HT-29 (cell line): ENCODE data around the gene MGAT4C. TPM values are rescaled to one million over a fixed set of nuclear protein-coding genes. Genes with fewer than 3 reads are reported as not detected.
"Not testable (repeated sequence)": the region's sequence is repeated elsewhere in the genome, so short reads cannot be mapped to it uniquely, and the experiment has no call there.

Experiments used
- DNase-seq: peaks from one replicate; pipeline ENCODE4 v3.0.0-alpha.2; 2015; ENCODE audit warnings: low spot score
- total RNA-seq: library from RNA; depleted of rRNA; stranded (reverse); fragments of >200 nt; shearing (Covaris generic); gene quantifications from 2 replicates; pipeline ENCODE4 v1.2.3, GENCODE V29; 2014; rRNA removed

The MGAT4C gene
- not detected in 2 replicates for total RNA-seq

DNA sequence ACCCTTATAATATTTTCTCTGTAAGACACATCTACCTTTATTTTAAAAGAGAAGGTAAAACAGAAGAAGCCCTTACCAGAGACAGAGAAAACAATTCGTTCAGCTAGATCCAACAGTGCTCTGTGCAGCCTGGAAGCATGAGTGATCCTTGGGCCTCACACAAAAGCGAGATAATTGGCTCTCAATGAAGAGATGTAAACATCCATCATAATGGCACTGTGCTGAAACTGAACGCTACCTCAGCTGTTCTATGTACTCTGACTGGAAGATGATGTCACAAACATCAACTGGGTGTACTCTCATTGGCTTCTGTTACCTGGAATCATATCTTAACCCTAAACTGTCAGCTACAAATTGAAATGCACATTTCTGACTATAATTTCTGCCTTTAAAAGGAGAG lies at the start of gene MGAT4C:
Gene MGAT4C (minus strand): TSS at position 229 of the 400 bp plus-strand sequence.
- no peak for DNase-seq

DNA sequence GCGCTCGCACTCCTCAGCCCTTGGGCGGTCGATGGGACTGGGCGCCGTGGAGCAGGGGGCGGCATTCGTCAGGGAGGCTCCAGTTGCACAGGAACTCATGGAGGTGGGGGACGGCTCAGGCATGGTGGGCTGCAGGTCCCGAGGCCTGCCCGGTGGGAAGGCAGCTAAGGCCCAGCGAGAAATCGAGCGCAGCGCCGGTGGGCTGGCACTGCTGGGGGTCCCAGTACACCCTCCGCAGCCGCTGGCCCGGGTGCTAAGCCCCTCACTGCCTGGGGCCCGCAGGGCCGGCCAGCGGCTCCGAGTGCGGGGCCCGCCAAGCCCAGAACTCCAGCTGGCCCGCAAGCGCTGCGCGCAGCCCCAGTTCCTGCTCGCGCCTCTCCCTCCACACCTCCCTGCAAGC lies 40.2 kb upstream of the MGAT4C start:
- DNase-seq, result not testable (repeated sequence)

DNA sequence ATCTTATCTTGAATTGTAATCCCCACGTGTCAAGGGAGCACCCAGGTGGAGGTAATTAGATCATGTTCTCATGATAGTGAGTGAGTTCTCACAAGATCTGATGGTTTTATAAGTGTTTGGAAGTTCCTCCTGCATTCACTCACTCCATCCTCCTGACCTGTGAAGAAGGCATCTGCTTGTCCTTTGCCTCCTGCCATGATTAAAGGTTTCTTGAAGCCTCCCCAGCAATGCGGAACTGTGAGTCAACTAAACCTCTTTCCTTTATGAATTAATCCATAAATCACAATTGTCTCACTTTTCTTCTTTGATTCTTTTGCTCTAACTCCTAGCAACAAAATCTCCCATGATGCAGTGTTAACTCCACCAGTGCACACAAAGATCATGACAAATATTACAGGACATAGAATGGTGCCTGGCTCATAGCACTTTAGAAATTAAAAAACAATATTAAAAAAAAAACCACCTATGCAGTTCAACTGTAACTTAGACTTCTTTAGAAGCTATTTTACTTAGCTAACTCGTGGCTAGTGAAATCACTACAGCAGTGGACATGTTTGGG lies 37.6 kb upstream of the MGAT4C start:
- DNase-seq, result no peak

DNA sequence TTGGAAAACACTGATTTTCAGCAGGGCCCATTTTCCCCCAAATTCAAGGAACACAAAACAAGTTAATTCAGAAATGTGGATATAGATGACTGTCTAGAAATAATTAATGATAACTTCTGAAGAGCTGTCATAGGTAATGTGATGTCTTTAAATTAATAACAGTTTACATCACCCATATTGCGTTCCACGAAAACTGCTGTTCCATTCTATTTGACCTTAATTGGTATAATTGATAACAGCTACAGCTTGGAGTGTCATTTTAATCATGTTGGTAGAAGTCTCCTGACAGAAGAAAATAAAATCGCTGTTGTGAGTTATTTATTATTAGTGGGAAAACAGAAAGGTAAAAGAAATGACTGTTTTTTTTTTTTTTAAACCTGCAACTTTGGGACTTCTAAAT lies 36.3 kb upstream of the MGAT4C start:
- DNase-seq, result no peak

DNA sequence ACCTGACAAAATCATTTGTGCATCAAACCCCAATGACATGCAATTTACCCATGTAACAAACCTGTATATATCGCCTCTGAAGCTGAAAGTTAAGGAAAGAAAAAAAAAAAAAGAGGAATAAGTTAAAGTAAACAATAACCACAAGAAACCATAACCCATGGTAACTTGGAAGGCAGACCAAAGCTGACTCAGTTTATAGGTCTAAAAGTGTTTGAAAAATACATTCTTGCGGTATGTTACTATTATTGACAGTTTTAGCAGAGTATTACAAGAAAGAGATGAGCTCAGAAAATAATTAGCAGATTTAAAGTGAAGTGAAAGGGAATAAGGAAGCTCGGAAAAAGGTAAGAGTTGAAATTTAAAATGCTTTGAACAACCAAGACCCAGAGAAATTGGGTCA lies 34.4 kb upstream of the MGAT4C start:
- DNase-seq, result no peak

DNA sequence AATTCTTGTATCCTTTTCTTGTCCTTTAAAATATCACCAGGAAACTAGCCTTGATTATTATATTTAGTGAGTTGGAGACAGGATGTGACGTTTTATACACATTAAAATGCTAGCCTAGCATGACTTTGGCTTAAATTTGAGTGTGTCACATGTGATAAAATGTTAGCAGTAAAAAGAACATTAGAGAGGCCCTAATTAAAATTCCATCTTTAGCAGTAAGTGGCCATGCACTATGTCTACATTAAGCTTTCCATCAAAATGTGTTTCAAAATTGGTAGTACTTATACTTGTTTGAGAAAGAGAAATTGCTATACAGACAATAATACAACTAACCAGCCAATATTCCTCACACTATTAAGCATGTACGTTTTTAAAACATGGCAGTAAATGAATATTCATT lies 29.9 kb upstream of the MGAT4C start:
- DNase-seq, result no peak

DNA sequence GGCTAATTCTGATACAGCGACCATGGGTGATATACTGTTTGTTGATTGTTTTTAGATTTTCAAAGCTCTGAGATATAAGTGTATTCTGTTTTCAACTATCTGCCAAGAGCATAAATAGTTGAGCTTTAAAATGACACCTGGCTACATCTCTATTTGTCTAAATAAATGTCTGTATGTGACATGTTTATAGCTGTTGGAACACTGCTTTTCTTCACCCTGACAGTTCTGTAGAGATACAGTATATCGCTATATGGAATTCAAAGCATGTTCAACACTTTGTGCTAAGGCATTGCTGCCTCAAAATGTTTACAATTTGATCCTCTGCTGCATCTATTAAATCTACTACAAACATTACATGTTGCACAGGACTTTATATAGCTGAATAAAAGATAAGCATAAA lies 27.4 kb upstream of the MGAT4C start:
- DNase-seq, result no peak

DNA sequence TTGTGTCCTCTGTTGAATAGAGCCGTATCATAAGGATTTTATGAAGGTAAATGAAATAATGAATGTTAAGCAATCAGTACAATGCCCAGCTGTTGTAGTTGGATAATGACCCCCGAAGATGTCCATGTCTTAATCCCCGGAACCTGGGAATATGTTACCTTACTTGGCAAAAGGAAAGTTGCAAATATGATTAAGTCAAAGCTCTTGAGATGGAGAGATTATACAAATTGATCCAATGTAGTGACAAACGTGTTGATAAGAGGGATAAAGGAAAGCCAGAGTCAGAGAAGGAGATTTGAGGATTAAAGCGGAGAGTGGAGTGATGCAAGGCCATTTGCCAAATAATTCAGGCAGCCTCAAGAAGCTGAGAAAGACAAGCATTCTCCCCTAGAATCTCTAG lies 19.2 kb upstream of the MGAT4C start:
- no peak for DNase-seq

DNA sequence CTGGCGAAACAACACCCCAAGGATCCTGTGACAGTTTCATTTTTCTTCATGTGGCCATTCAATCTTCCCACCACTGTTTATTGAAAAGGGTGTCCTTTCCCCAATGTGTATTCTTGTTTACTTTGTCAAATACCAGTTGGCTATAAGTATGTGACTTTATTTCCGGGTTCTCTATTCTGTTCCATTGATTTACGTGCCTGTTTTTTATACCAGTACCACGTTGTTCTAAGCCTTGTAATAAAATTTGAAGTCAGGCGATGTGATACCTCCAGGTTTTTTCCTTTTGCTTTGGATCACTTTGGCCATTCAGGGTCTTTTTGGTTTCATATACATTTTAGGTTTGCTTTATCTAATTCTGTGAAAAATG lies 9.1 kb upstream of the MGAT4C start:
- DNase-seq, result no peak

DNA sequence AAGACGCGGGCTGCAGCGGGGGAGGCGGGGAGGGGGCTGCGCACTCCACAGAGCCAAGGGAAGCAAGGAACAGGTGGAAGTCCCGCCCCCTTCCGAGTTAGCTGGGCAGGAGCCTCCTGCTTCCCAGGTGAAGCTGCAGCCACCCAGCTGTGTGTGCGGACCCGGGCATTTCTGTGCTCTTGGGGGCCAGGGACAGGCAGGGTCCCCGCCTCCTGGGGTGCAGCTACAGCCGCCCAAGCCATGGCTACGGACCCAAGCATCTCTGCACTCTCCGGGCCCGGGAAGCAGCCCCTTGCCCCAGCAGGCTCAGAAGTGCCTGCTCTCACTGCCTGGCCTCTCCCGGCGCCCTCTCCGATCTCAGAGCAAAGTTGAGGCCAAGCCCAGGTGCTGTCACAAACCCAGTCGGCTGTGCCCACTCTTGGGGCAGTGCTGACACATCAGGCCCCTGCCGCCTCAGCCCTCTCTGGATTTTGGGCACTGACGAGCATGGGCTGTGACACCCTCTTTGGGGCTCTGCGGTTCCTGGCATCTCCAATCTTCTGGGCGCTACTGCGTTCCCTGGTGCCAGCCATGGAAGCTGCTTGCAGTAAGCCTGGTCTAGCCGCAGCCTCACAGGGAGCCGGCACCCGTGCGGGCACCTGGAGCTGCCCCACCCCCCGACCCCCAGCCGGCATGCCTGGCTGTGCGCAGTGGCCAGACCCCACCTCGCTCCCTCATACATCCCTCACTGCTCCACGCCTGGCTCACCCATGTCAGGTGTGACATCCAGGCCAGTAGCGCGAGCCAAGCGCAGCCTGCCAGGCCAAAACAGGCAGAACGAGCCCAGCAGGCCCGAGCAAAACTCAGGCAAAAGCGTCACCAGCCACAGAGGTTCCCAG lies 8.5 kb upstream of the MGAT4C start:
- no peak for DNase-seq

DNA sequence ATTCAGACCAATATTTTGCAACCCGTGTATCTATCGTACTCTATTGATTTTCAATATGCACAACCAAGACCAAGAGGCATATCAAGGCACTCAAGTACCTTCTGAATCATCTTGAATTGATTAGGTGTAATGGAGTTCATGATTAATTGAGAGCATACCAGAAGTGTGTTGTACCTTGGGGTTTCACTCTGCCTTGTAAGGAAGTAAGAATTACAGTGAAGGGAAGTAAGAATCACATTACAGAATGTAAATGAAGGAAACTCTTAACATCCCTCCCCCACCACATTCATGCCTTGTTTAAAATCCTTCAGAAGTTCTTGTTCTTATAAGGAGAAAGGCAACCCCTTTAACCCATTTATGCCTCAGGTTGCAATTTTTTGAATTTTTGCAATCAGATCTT lies 5.4 kb upstream of the MGAT4C start:
- DNase-seq, result no peak

DNA sequence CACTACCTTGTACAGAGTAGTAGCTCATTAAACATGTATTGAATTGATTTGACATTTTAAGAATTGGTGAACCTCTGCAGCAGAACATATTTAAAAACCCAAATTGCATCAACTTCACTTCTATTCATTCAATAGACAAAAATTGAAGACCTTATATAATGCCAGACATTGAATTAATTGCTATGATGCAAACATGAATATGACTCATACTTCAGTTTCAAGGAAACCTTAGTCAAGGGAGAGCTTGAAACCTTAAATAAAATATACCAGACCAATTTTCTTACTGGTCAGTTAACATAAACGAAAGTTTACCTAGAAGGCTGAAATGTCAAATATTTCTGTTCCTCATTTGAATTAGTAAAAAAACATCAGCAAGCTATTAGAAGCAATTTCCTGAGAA lies 5.0 kb upstream of the MGAT4C start:
- DNase-seq, result no peak

DNA sequence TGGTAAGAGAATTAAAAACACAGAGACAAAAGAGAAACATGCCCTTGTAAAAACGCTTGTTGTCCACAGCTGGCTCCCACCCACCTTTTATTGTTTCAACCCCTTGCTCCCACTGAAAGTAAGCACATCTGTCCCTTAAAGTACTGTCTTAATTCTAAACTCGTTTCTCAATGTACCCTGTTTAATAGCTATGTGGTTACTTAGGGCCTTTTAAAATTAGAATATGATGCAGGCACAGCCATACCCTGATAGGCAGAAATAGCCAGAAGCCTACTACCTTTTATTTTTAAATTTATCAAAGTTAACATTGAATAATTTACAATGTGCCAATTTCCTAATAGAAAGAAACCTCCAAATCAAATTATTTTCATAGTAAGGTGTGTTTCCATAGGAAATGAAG lies 4.0 kb upstream of the MGAT4C start:
- DNase-seq, result no peak

DNA sequence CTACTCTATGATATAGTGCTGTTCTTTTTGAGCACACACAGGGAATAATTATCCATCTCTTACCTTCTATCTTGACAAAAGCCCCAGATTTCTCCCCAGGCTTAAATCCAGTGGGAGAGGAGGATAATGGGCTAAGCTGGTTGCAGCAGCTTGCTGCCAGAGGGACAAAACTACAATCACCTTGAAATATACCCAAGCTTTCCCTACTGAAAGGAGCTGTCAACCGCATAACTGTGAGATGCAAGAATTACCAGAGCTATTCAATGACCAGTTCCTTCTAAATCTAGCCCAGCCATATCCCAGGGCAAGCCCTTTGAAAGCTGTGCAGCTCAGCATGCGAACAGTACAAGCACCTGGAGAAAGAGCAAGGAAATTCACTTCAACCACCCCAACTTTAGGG lies 943 bp upstream of the MGAT4C start:
- DNase-seq, result no peak

DNA sequence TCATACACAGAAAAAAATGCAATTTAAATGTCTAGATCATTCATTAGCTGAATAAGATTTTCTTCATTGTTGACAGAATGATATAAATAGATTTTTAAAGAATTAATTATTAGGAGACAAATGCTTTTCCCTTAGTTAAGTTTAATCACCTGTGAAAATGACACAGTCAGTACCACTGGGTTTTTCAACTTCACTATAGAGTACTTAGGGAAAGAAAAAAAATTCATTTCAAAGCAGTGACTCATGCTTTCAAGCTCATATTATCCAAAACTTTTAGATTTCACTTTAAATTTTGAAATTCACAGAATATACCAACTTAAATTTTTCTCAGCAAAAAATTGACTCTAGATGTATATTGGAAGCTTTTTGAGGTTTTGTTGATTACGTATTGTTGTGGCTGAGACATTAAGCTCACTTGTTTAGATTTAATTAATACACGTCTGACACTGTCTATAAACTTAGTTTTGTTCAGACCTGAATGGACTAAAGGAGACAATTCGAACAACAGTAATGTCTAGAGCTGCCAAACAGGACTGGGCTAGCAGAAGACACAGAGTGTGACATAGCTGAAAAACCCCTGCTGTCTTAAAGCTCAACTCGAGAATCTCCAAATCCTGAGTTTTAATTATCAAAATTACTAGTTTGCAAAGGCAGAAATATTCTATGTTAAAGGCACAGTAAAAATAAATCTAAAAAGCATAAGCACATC lies 1.6 kb downstream of the MGAT4C start:
- DNase-seq, result no peak

DNA sequence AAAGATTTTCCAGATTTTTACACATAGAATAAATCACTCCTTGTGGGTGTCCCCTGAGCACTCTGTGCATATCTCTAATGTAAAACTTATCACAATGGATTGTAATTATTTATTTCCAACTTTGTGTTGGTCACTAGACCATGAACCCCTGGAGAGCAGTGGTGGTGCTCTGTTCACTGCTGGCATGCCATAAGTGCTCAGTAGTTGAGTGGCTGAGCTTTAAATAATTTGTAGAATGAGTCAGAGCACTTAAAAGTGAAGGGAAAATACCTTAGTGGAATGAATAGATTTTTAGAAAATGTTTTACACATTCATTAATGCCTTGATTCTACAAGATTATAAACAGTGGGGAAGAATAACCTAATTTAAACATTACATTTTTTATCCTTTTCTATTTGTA lies 6.3 kb downstream of the MGAT4C start:
- DNase-seq, result no peak

DNA sequence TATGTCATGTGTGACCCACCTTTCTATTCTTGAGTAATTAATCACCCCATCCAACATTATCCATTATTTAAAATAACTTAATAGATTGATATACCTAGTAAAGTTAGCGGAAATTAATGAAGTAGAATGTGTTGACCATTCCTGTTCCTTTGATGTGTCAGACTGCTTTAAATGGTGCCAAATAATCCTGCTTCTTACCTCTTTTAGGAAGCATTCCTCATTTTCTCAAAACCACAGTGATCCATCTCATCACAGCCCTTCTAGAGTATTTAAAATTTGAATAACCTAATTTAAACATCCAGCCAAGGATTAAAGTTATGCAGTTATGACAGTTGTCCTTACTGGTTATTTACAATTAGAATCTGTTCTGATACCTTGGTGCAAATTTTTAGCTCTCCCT lies 6.9 kb downstream of the MGAT4C start:
- DNase-seq, result no peak

DNA sequence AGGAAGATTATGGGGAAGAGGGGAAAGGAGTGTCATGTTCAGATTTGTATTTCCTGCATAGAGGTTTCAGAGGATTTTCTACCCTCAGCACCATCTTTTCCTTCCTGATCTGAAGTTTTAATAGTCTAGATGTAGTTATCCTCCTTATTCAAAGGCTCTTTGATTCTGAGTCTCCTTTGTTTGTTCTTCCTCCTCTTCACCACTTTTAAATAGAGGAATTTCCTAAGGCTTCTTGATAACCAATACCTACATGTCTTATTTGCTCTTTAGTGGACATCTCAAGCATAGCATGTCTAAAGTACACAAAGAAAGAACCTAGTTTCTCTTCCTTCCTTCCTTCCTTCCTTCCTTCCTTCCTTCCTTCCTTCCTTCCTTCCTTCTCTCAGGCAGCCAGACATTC lies 8.3 kb downstream of the MGAT4C start:
- DNase-seq, result no peak

DNA sequence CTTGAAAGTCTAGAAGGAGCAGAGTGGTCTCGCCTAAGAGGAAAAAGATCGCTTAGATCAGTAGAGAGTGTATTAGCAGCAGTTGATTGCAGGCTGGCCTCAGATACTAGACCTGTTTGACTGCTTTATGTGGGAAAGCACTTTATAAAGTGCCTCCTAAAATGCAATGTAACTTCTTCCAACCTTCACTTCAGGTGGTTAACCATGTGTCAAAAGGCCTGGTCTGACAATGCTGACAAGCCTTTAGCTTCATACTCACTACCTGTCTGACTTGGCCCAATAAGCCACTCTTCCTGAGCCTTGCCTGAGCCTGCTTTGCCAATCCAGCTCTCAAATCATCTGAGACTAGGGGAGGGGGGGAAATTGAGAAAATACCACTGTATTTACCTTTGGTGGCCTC lies 14.6 kb downstream of the MGAT4C start:
- no peak for DNase-seq

DNA sequence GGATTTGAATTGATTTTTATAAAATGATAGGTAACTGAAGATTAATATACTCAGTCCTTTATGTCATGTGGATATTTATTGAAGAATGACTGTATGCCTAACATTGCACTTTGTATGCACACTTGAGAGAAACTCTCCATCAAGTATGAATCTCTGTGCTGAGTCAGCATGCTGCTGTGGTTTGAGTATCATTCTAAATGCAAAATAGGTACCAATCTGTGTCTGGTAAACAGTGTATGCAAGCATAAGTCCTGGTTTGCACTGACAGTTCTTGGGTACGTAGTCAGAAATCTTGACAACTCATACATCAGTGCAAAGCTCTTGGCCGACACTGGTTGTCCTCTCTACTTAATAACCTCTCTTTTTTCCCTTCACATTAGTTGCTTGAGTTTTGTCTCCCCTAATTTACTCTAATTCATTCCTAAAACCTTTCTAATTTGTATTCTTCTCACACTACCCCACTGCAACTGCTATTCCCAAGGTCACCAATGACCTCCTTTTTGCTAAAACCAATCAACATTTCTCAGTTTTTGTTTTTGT lies 21.8 kb downstream of the MGAT4C start:
- no peak for DNase-seq

DNA sequence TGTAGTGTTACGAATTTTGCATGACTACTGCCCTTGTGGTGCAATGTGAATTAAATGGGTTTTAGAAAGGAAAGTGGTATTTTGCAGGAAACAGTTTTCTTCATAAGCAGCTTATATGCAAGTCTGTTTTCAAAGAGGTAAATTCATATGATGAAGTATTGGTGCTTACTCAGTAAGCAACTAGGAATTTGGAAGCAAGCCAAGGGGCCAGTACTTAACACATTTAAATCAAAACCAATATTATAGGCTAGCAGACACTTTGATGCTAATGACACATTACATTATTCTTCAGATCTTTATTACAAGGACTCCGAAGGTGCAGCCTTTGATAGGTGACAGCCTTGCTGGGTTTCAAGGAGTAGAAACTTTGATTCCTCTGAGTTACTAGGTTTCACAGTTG lies 23.1 kb downstream of the MGAT4C start:
- DNase-seq, result no peak

DNA sequence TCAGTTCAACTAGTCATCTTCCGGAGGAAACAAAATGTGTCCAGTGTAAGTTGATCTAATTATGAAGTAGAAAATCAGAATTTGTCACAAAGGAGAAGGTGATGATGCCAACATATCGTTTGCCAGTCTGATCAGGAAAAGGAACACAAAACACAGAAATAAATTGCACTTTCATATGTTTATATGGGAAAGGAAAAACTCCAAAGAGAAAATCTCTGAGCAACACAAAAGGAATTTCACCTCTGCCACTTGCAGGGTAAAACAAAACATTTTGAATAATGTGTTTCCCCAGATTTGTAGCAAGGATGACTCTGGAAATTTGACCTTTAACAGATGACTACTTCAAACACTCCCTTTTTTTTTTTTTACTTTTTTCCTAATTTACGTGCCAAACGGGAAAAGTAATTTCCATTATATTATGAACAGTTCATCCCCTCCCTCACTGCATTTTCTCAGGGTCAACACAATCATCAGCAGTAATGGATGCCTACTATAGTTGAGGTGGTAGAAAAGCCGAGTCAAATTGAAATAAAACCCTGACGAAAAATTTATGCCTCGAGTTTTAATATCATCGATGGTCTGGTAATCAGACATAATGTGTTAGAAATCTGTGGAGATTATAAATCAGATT lies 25.6 kb downstream of the MGAT4C start:
- DNase-seq, result no peak
